H1 (cell line): ENCODE measurements around the gene TBCA. TPM values are rescaled to one million over a fixed set of nuclear protein-coding genes. Genes with fewer than 3 reads are reported as not detected.

ENCODE experiments used
- CBX8 ChIP-seq: fragments of 300-800, 300-1000 bp; sonication (generic); IDR thresholded peaks from 2 replicates; pipeline ENCODE4 v1.7.1; 2016; ENCODE audit warnings: low read depth, low read length, borderline replicate concordance
- CHD7 ChIP-seq: fragments of 300-600 bp; sonication (generic); IDR thresholded peaks from 2 replicates; pipeline ENCODE4 v1.7.1; 2012; ENCODE audit warnings: low read length, moderate library complexity, mild to moderate bottlenecking, inconsistent platforms; ENCODE audit not compliant: insufficient replicate concordance
- POLR2A ChIP-seq, 2 experiments: IDR thresholded peaks; 1 replicate in 1 of 2; 2 replicates in 1 of 2; pipeline ENCODE4 v1.6.1; 2011; ENCODE audit warnings: low read depth in 2 of 2, low read length in 2 of 2, mild to moderate bottlenecking in 2 of 2; ENCODE audit errors: control extremely low read depth in 1 of 2
- SIX5 ChIP-seq: IDR thresholded peaks from 2 replicates; pipeline ENCODE4 v1.6.1; 2011; ENCODE audit warnings: mild to moderate bottlenecking, low read depth, low read length
- polyA plus RNA-seq, 7 experiments: library from polyadenylated mRNA; depleted of rRNA in 3 of 7; stranded (reverse) in 5 of 7; unstranded in 2 of 7; fragments of >200 nt in 5 of 7; fragments of 200-250 nt in 2 of 7; gene quantifications; 1 replicate in 5 of 7; 2 replicates in 1 of 7; 4 replicates in 1 of 7; pipeline versions ENCODE4 v1.2.1 to v1.2.3, GENCODE V29; 2011 to 2013; ENCODE audit warnings: missing spikeins in 2 of 7, mixed read lengths in 2 of 7
- total RNA-seq: library from RNA; stranded (reverse); fragmentation: NEBNext Ultra II Directional; extraction: Animal tissue kit (Norgen Biotek cat#: 25700); gene quantifications from 2 replicates; pipeline ENCODE4 v1.2.1, GENCODE V29; 2021
- TF ChIP-seq, protein P1 (sequence below), 3 experiments: IDR thresholded peaks; 1 replicate in 2 of 3; 2 replicates in 1 of 3; pipeline versions ENCODE4 v1.5.1 to v1.6.1; 2011; ENCODE audit warnings: low read length in 3 of 3, mild to moderate bottlenecking in 3 of 3, inconsistent platforms in 2 of 3, low read depth in 1 of 3, moderate library complexity in 1 of 3; ENCODE audit not compliant: insufficient read depth in 1 of 3; ENCODE audit errors: control extremely low read depth in 1 of 3

TBCA gene
- total and polyA plus RNA-seq, 2 of the 8 experiments (the other 6 are each of a cell fraction or from before 2014, with no cell fraction given), result 55.7 to 320 TPM

DNA sequence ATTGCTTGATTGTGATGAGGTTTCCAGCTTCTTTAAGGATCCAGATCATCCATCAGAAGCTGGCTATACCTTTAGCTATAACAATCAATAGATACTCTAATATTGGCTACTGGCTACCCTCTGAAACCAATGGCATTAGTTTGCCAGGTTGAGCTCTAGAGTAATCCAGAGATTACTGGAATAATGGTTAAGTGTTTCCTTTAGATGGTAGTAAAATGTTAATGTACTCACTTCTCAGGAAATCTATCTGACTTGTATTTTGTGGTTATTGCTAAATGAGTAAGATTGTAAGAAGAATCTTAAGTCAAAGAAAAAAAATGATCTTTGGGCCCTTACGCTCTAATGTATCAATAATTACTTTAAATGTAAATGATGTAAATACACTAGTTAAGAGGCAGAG is 80.0 kb downstream of the TBCA start (continued):
- TF ChIP-seq CHD7 (no peak), SIX5 (no peak), CBX8 (no peak), POLR2A (IDR thresholded peaks at IDR 0.05; ENCODE audit: control extremely low read depth in 1 of 2, low read depth in 2 of 2, low read length in 2 of 2) (no peak)
- TF ChIP-seq, protein P1, sequence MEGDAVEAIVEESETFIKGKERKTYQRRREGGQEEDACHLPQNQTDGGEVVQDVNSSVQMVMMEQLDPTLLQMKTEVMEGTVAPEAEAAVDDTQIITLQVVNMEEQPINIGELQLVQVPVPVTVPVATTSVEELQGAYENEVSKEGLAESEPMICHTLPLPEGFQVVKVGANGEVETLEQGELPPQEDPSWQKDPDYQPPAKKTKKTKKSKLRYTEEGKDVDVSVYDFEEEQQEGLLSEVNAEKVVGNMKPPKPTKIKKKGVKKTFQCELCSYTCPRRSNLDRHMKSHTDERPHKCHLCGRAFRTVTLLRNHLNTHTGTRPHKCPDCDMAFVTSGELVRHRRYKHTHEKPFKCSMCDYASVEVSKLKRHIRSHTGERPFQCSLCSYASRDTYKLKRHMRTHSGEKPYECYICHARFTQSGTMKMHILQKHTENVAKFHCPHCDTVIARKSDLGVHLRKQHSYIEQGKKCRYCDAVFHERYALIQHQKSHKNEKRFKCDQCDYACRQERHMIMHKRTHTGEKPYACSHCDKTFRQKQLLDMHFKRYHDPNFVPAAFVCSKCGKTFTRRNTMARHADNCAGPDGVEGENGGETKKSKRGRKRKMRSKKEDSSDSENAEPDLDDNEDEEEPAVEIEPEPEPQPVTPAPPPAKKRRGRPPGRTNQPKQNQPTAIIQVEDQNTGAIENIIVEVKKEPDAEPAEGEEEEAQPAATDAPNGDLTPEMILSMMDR (IDR thresholded peaks at IDR 0.05; ENCODE audit: control extremely low read depth in 1 of 3, insufficient read depth in 1 of 3, low read depth in 1 of 3, low read length in 3 of 3), result no peak
